H1 (cell line): ENCODE results near the gene CFAP97. TPM values are rescaled to one million over a fixed set of nuclear protein-coding genes. Genes with fewer than 3 reads are reported as not detected.
A peak's percentile ranks its signal among the peaks of the same experiment; 100 is the strongest.

ENCODE experiments used
- CTCF ChIA-PET: fragments of 300-600 bp; sonication (Branson Sonifier 250); formaldehyde crosslinking; loops from one replicate; lab custom pipeline; 2021; ENCODE audit not compliant: partially characterized antibody; lab: Charles Lee
- POLR2A ChIA-PET: fragments of 300-600 bp; sonication (Branson Sonifier 250); formaldehyde crosslinking; loops from one replicate; lab custom pipeline; 2021; ENCODE audit warnings: inconsistent platforms; ENCODE audit not compliant: partially characterized antibody; lab: Charles Lee
- DNase-seq, 2 experiments: peaks; one replicate each; pipeline versions ENCODE4 v3.0.0 to v3.0.0-alpha.2; 2010 to 2022; ENCODE audit warnings: low spot score in 2 of 2, low read depth in 1 of 2, mixed read lengths in 1 of 2
- FAIRE-seq: peaks from 2 replicates; lab custom pipeline; 2011; peaks lifted over from hg19 to GRCh38; lab: Jason Lieb, UNC
- H2AFZ ChIP-seq: 2 replicates; pipeline ENCODE4 v1.8.1; 2012; ENCODE audit warnings: low read length, inconsistent platforms
- H2AK5ac ChIP-seq: 2 replicates; pipeline ENCODE4 v1.6.1; 2013; ENCODE audit warnings: low read depth, low read length
- H2BK120ac ChIP-seq: replicated peaks from 2 replicates; pipeline ENCODE3; 2013; ENCODE audit warnings: low read depth, low read length, inconsistent platforms
- H2BK12ac ChIP-seq: 2 replicates; pipeline ENCODE4 v1.6.1; 2013; ENCODE audit warnings: low read depth, low read length
- H2BK15ac ChIP-seq: 2 replicates; pipeline ENCODE4 v1.6.1; 2013; ENCODE audit warnings: low read length
- H2BK20ac ChIP-seq: 2 replicates; pipeline ENCODE4 v1.6.1; 2013; ENCODE audit warnings: low read length
- H2BK5ac ChIP-seq: 2 replicates; pipeline ENCODE4 v1.6.1; 2013; ENCODE audit warnings: low read depth, low read length
- H3K14ac ChIP-seq: 2 replicates; pipeline ENCODE4 v1.6.1; 2013; ENCODE audit warnings: inconsistent platforms; ENCODE audit not compliant: insufficient read length
- H3K18ac ChIP-seq: 2 replicates; pipeline ENCODE4 v1.6.1; 2013; ENCODE audit warnings: low read length; ENCODE audit errors: extremely low read depth
- H3K23ac ChIP-seq: 2 replicates; pipeline ENCODE4 v1.6.1; 2013; ENCODE audit warnings: inconsistent platforms; ENCODE audit not compliant: insufficient read length
- H3K23me2 ChIP-seq: 2 replicates; pipeline ENCODE4 v1.6.1; 2013; ENCODE audit warnings: low read depth, low read length
- H3K27ac ChIP-seq: 2 replicates; pipeline ENCODE4 v1.6.1; 2011; ENCODE audit warnings: low read depth, low read length, inconsistent platforms
- H3K27me3 ChIP-seq, 4 experiments: replicated peaks in 1 of 4; 1 replicate in 1 of 4; 2 replicates in 3 of 4; pipeline versions ENCODE4 v1.6.1 to v1.8.1; 2011 to 2013; ENCODE audit warnings: low read length in 3 of 4, mild to moderate bottlenecking in 3 of 4, inconsistent platforms in 2 of 4, mixed read lengths in 2 of 4, moderate library complexity in 1 of 4; ENCODE audit not compliant: control insufficient read depth in 3 of 4, insufficient read depth in 3 of 4; ENCODE audit errors: extremely low read depth in 1 of 4
- H3K36me3 ChIP-seq, 4 experiments: 2 replicates each; pipeline versions ENCODE4 v1.6.1 to v1.8.1; 2011 to 2013; ENCODE audit warnings: mild to moderate bottlenecking in 4 of 4, low read length in 3 of 4, moderate library complexity in 2 of 4, control low read depth in 1 of 4, inconsistent platforms in 1 of 4; ENCODE audit not compliant: insufficient read depth in 4 of 4, control insufficient read depth in 2 of 4
- H3K4ac ChIP-seq: replicated peaks from 2 replicates; pipeline ENCODE3; 2013; ENCODE audit warnings: low read length, low read depth, mixed read lengths, inconsistent platforms; ENCODE audit not compliant: insufficient read length
- H3K4me1 ChIP-seq, 4 experiments: replicated peaks in 1 of 4; 1 replicate in 1 of 4; 2 replicates in 3 of 4; pipeline versions ENCODE4 v1.6.1 to v1.8.1; 2011 to 2013; ENCODE audit warnings: low read length in 3 of 4, inconsistent platforms in 2 of 4, mixed read lengths in 1 of 4; ENCODE audit not compliant: insufficient read depth in 4 of 4, control insufficient read depth in 3 of 4
- H3K4me2 ChIP-seq, 2 experiments: 2 replicates each; pipeline versions ENCODE4 v1.6.1 to v1.8.1; 2011 to 2013; ENCODE audit warnings: low read depth in 2 of 2, low read length in 2 of 2, control low read depth in 1 of 2, inconsistent platforms in 1 of 2, mild to moderate bottlenecking in 1 of 2; ENCODE audit not compliant: insufficient read depth in 1 of 2
- H3K4me3 ChIP-seq, 4 experiments: fragments of 200-600, 300-600 bp in 1 of 4; sonication (generic), shearing (Covaris generic), sonication (Bioruptor Twin) in 1 of 4; 2 replicates each; pipeline versions ENCODE4 v1.5.1 to v1.8.1; 2011 to 2016; ENCODE audit warnings: low read length in 4 of 4, low read depth in 3 of 4, control low read depth in 2 of 4, inconsistent platforms in 2 of 4, mild to moderate bottlenecking in 2 of 4, mixed read lengths in 1 of 4, moderate library complexity in 1 of 4; ENCODE audit not compliant: insufficient read depth in 2 of 4; ENCODE audit errors: extremely low read depth in 1 of 4
- H3K56ac ChIP-seq: replicated peaks from 2 replicates; pipeline ENCODE3; 2013; ENCODE audit warnings: low read depth, mild to moderate bottlenecking, mixed read lengths, low read length, inconsistent platforms; ENCODE audit not compliant: insufficient read length
- H3K79me1 ChIP-seq: 2 replicates; pipeline ENCODE4 v1.6.1; 2013; ENCODE audit warnings: low read depth, low read length, control low read depth
- H3K79me2 ChIP-seq, 2 experiments: 2 replicates each; pipeline versions ENCODE4 v1.6.1 to v1.8.1; 2012 to 2013; ENCODE audit warnings: low read length in 2 of 2, mild to moderate bottlenecking in 2 of 2, inconsistent platforms in 1 of 2; ENCODE audit not compliant: insufficient read depth in 2 of 2, control insufficient read depth in 1 of 2
- H3K9ac ChIP-seq, 4 experiments: replicated peaks in 1 of 4; 1 replicate in 1 of 4; 2 replicates in 3 of 4; pipeline versions ENCODE4 v1.6.1 to v1.8.1; 2011 to 2013; ENCODE audit warnings: low read depth in 3 of 4, low read length in 3 of 4, control low read depth in 2 of 4, mild to moderate bottlenecking in 2 of 4, moderate library complexity in 2 of 4, inconsistent platforms in 1 of 4; ENCODE audit errors: extremely low read depth in 1 of 4
- H3K9me3 ChIP-seq, 2 experiments: 2 replicates each; pipeline versions ENCODE4 v1.6.1 to v1.8.1; 2012 to 2013; ENCODE audit warnings: mild to moderate bottlenecking in 2 of 2, moderate library complexity in 2 of 2, control low read depth in 1 of 2, inconsistent platforms in 1 of 2, low read depth in 1 of 2, low read length in 1 of 2, mixed read lengths in 1 of 2; ENCODE audit not compliant: insufficient read depth in 2 of 2
- H4K20me1 ChIP-seq, 2 experiments: replicated peaks in 1 of 2; 2 replicates each; pipeline versions ENCODE3 to v1.8.1; 2011 to 2013; ENCODE audit warnings: inconsistent platforms in 2 of 2, low read length in 2 of 2, mild to moderate bottlenecking in 1 of 2; ENCODE audit not compliant: insufficient read depth in 2 of 2, control insufficient read depth in 1 of 2
- H4K5ac ChIP-seq: 2 replicates; pipeline ENCODE4 v1.6.1; 2013; ENCODE audit warnings: low read length, low read depth, mixed read lengths, inconsistent platforms; ENCODE audit not compliant: insufficient read length
- H4K8ac ChIP-seq: 2 replicates; pipeline ENCODE4 v1.8.0; 2013; ENCODE audit warnings: mild to moderate bottlenecking, moderate library complexity, low read length, inconsistent platforms; ENCODE audit not compliant: insufficient read depth; ENCODE audit errors: extremely low read depth
- H4K91ac ChIP-seq: replicated peaks from 2 replicates; pipeline ENCODE3; 2013; ENCODE audit warnings: low read length, mixed read lengths, inconsistent platforms; ENCODE audit not compliant: insufficient read length
- CREB1 ChIP-seq: IDR thresholded peaks from 2 replicates; pipeline ENCODE4 v1.6.1; 2012; ENCODE audit warnings: inconsistent platforms
- JUND ChIP-seq: IDR thresholded peaks from 2 replicates; pipeline ENCODE4 v1.6.1; 2011; ENCODE audit warnings: mild to moderate bottlenecking, improper control_type of control experiment, low read length
- POLR2AphosphoS5 ChIP-seq: IDR thresholded peaks from 2 replicates; pipeline ENCODE4 v1.6.1; 2011; ENCODE audit warnings: low read depth, low read length
- SP4 ChIP-seq: IDR thresholded peaks from 2 replicates; pipeline ENCODE4 v1.6.1; 2012; ENCODE audit warnings: low read length, inconsistent platforms
- TCF12 ChIP-seq: IDR thresholded peaks from 2 replicates; pipeline ENCODE4 v1.6.1; 2011; ENCODE audit warnings: low read depth, mild to moderate bottlenecking, low read length
- WGBS, 2 experiments: shearing (Covaris generic) in 1 of 2; methylation state at CpG; one replicate each; pipeline versions ENCODE4 v1.1.6 to v1.1.7; 2013 to 2015; ENCODE audit warnings: low lambda C conversion rate in 2 of 2, mixed read lengths in 2 of 2, inconsistent platforms in 1 of 2, low coverage in 1 of 2, missing lambda C conversion rate in 1 of 2; ENCODE audit not compliant: insufficient replicate concordance in 2 of 2, insufficient coverage in 1 of 2, insufficient read length in 1 of 2; ENCODE audit errors: extremely low coverage in 1 of 2, missing lambda C conversion rate in 1 of 2; 5-methylcytosine and 5-hydroxymethylcytosine counted together
- polyA plus RNA-seq, 7 experiments: library from polyadenylated mRNA; depleted of rRNA in 3 of 7; stranded (reverse) in 5 of 7; unstranded in 2 of 7; fragments of >200 nt in 5 of 7; fragments of 200-250 nt in 2 of 7; gene quantifications; 1 replicate in 5 of 7; 2 replicates in 1 of 7; 4 replicates in 1 of 7; pipeline versions ENCODE4 v1.2.1 to v1.2.3, GENCODE V29; 2011 to 2013; ENCODE audit warnings: missing spikeins in 2 of 7, mixed read lengths in 2 of 7
- total RNA-seq: library from RNA; stranded (reverse); fragmentation: NEBNext Ultra II Directional; extraction: Animal tissue kit (Norgen Biotek cat#: 25700); gene quantifications from 2 replicates; pipeline ENCODE4 v1.2.1, GENCODE V29; 2021

The CFAP97 gene
- total and polyA plus RNA-seq, 2 of the 8 experiments (the other 6 are each of a cell fraction or from before 2014, with no cell fraction given) = 9.2 to 40.4 TPM

GRCh38 chr4:185213877-185214276 lies 10.1 kb upstream of the CFAP97 start:
- 72% methylated on average over 4 of the region's 4 CpGs; no CpG with 5 or more reads in 1 of the 2 experiments for WGBS, 2 experiments
- TF ChIP-seq CREB1 (no peak), SP4 (no peak), JUND (no peak), POLR2AphosphoS5 (no peak), TCF12 (no peak)
- Histone ChIP-seq H3K4me2 (peak overlapping the region; percentile 24 to 35; a peak in 2 of 4 replicates), H3K23ac (no peak overlapping the region), H2BK15ac (no peak overlapping the region), H3K14ac (no peak overlapping the region), H3K4ac (no peak overlapping the region), H3K23me2 (peaks cover 7% of the 10 kb centered on the region), H3K27me3 (no peaks in the 10 kb centered on the region), H4K5ac (no peak overlapping the region), H4K20me1 (peaks cover 5 to 8% of the 10 kb centered on the region in 2 experiments), H3K9ac (no peak overlapping the region), H2AK5ac (no peak overlapping the region), H4K91ac (no peak overlapping the region), H3K4me3 (no peak overlapping the region), H2BK12ac (no peak overlapping the region), H2BK5ac (no peak overlapping the region), H3K4me1 (peaks cover 5 to 21% (median 13%) of the 10 kb centered on the region in 4 experiments; a peak in 6 of 7 replicates), H3K27ac (no peak overlapping the region), H3K79me1 (peaks cover 3% of the 10 kb centered on the region), H2BK20ac (no peak overlapping the region), H2AFZ (no peak overlapping the region), H3K18ac (no peak overlapping the region), H3K9me3 (no peaks in the 10 kb centered on the region), H3K56ac (no peak overlapping the region), H4K8ac (no peak overlapping the region), H3K79me2 (peaks cover 3 to 79% of the 10 kb centered on the region in 2 experiments; a peak in 3 of 4 replicates), H3K36me3 (no peaks in the 10 kb centered on the region), H2BK120ac (no peak overlapping the region)
- DNase-seq (no peak), FAIRE-seq (no peak)
- CTCF ChIA-PET = no interaction called here
- POLR2A ChIA-PET = no interaction called here
